HepG2 (cell line): ENCODE results near the gene CSTB. TPM values are rescaled to one million over a fixed set of nuclear protein-coding genes. Genes with fewer than 3 reads are reported as not detected.

ENCODE experiments used
- ASH2L ChIP-seq: fragments of 300-600, 200-600 bp; sonication (generic); IDR thresholded peaks from 2 replicates; pipeline ENCODE4 v1.7.0; 2017; ENCODE audit warnings: low read depth, mild to moderate bottlenecking, moderate library complexity, mixed read lengths, low read length; ENCODE audit not compliant: insufficient read length
- FOXP1 ChIP-seq, 2 experiments: fragments of 450-650 bp in 1 of 2; IDR thresholded peaks; 2 replicates each; pipeline ENCODE4 v1.6.1; 2017 to 2018; ENCODE audit warnings: antibody characterized with exemption in 1 of 2
- GPN1 ChIP-seq: sonication (generic); formaldehyde crosslinking; IDR thresholded peaks from 2 replicates; pipeline ENCODE4 v1.5.1; 2020; ENCODE audit warnings: missing genetic modification reagents, borderline replicate concordance
- KDM3A ChIP-seq: IDR thresholded peaks from 2 replicates; pipeline ENCODE4 v1.6.1; 2018; ENCODE audit warnings: low read depth, missing compliant biosample characterization
- MTF1 ChIP-seq: sonication (generic); formaldehyde crosslinking; IDR thresholded peaks from 2 replicates; pipeline ENCODE4 v1.5.0; 2020; ENCODE audit warnings: missing genetic modification reagents
- SALL2 ChIP-seq: sonication (generic); formaldehyde crosslinking; IDR thresholded peaks from 2 replicates; pipeline ENCODE4 v1.8.1; 2023; ENCODE audit warnings: mild to moderate bottlenecking, missing genetic modification reagents, inconsistent platforms
- SAP130 ChIP-seq: IDR thresholded peaks from 2 replicates; pipeline ENCODE4 v1.6.1; 2016; ENCODE audit warnings: low read depth
- SATB2 ChIP-seq: sonication (generic); formaldehyde crosslinking; IDR thresholded peaks from 2 replicates; pipeline ENCODE4 v1.5.0; 2020; ENCODE audit warnings: missing genetic modification reagents
- SNRNP70 ChIP-seq: fragments of 200-400 bp; formaldehyde crosslinking; IDR thresholded peaks from 2 replicates; pipeline ENCODE4 v1.6.1; 2017; ENCODE audit warnings: mild to moderate bottlenecking, low read depth, low read length, moderate library complexity
- SP140L ChIP-seq: sonication (generic); formaldehyde crosslinking; IDR thresholded peaks from 2 replicates; pipeline ENCODE4 v1.4.0; 2020; ENCODE audit warnings: missing genetic modification reagents, borderline replicate concordance
- STAG1 ChIP-seq: sonication (generic); formaldehyde crosslinking; IDR thresholded peaks from 2 replicates; pipeline ENCODE4 v1.4.0; 2020; ENCODE audit warnings: missing genetic modification reagents
- ZFAT ChIP-seq: sonication (generic); formaldehyde crosslinking; conservative IDR thresholded peaks from 2 replicates; pipeline ENCODE4 v1.8.1; 2023; ENCODE audit warnings: missing genetic modification reagents, inconsistent platforms
- ZNF34 ChIP-seq: sonication (generic); formaldehyde crosslinking; IDR thresholded peaks from 2 replicates; pipeline ENCODE4 v1.4.0; 2020; ENCODE audit warnings: mild to moderate bottlenecking, missing genetic modification reagents, borderline replicate concordance
- ZNF350 ChIP-seq: sonication (generic); formaldehyde crosslinking; IDR thresholded peaks from 2 replicates; pipeline ENCODE4 v1.4.0; 2020; ENCODE audit warnings: mild to moderate bottlenecking, low read depth, missing genetic modification reagents, borderline replicate concordance
- ZNF616 ChIP-seq: sonication (generic); formaldehyde crosslinking; IDR thresholded peaks from 2 replicates; pipeline ENCODE4 v1.5.0; 2020; ENCODE audit warnings: low read depth, mild to moderate bottlenecking, missing genetic modification reagents
- polyA plus RNA-seq, 8 experiments: library from polyadenylated mRNA; depleted of rRNA in 3 of 8; stranded (reverse) in 7 of 8; unstranded in 1 of 8; fragments of >200 nt; fragmentation: Illumina TruSeq in 4 of 8; extraction: Trizol in 4 of 8; gene quantifications; 2 replicates each; pipeline versions ENCODE4 v1.2.1 to v1.2.3, GENCODE V29; 2011 to 2016; ENCODE audit warnings: low read depth in 4 of 8, missing spikeins in 1 of 8, mixed read lengths in 1 of 8; ENCODE audit not compliant: insufficient read depth in 1 of 8
- total RNA-seq, 5 experiments: library from RNA; depleted of rRNA; stranded (reverse); fragments of >200 nt; fragmentation: Illumina TruSeq; extraction: Trizol; gene quantifications; 2 replicates each; pipeline ENCODE4 v1.2.3, GENCODE V29; 2016; ENCODE audit warnings: low read depth in 1 of 5
- TF ChIP-seq, protein P1 (sequence below): sonication (generic); formaldehyde crosslinking; IDR thresholded peaks from 2 replicates; pipeline ENCODE4 v1.4.0; 2020; ENCODE audit warnings: missing genetic modification reagents, borderline replicate concordance
- TF ChIP-seq, protein P2 (sequence below): sonication (generic); formaldehyde crosslinking; IDR thresholded peaks from 2 replicates; pipeline ENCODE4 v1.8.0; 2022; ENCODE audit warnings: mild to moderate bottlenecking, missing genetic modification reagents, moderate library complexity
- TF ChIP-seq, protein P3 (sequence below): sonication (generic); formaldehyde crosslinking; IDR thresholded peaks from 2 replicates; pipeline ENCODE4 v1.5.0; 2020; ENCODE audit warnings: missing genetic modification reagents
- TF ChIP-seq, protein P4 (sequence below): sonication (generic); formaldehyde crosslinking; IDR thresholded peaks from 2 replicates; pipeline ENCODE4 v1.4.0; 2020; ENCODE audit warnings: missing genetic modification reagents, borderline replicate concordance

The CSTB gene
- total and polyA plus RNA-seq, 2 of the 13 experiments (the other 11 are each of a cell fraction or from before 2014, with no cell fraction given): 11.7 to 94.1 TPM

DNA sequence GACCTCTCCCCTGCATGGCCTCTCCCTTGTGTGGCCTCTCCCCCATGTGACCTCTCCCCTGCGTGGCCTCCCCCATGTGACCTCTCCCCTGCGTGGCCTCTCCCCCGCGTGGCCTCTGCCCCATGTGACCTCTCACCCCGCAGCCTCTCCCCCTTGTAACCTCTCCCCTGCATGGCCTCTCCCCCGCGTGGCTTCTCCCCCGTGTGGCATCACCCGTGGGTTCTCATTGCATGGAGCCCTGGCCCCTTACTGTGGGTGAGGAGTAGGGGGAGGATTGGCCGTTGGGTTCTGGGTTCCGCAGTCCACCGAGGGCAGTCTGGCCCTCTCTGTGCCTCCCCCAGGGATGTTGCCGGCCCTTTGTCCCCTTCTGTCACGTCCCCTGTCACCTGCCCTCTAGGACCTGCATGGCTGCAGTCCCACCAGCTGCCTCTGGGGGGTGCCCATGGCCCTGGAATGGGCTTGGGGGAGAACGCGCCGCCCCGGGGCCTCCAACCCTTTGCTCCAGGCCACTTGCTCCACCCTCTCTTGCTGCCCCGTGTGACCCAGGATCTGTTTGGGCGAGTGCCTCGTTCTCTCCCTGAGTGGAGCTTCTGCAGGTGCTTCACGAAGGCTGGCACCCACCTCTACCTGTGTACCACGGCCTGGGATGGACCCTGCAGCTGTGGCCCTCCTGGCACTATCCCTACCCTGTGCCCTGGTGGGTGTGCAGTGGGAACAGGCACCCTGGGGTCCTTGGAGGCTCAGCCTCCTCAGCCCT, 34.6 kb upstream of the CSTB start (continued):
- TF ChIP-seq, protein P1, sequence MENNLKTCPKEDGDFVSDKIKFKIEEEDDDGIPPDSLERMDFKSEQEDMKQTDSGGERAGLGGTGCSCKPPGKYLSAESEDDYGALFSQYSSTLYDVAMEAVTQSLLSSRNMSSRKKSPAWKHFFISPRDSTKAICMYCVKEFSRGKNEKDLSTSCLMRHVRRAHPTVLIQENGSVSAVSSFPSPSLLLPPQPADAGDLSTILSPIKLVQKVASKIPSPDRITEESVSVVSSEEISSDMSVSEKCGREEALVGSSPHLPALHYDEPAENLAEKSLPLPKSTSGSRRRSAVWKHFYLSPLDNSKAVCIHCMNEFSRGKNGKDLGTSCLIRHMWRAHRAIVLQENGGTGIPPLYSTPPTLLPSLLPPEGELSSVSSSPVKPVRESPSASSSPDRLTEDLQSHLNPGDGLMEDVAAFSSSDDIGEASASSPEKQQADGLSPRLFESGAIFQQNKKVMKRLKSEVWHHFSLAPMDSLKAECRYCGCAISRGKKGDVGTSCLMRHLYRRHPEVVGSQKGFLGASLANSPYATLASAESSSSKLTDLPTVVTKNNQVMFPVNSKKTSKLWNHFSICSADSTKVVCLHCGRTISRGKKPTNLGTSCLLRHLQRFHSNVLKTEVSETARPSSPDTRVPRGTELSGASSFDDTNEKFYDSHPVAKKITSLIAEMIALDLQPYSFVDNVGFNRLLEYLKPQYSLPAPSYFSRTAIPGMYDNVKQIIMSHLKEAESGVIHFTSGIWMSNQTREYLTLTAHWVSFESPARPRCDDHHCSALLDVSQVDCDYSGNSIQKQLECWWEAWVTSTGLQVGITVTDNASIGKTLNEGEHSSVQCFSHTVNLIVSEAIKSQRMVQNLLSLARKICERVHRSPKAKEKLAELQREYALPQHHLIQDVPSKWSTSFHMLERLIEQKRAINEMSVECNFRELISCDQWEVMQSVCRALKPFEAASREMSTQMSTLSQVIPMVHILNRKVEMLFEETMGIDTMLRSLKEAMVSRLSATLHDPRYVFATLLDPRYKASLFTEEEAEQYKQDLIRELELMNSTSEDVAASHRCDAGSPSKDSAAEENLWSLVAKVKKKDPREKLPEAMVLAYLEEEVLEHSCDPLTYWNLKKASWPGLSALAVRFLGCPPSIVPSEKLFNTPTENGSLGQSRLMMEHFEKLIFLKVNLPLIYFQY: 0 out of 2 replicates have a peak, but pooled peaks have one; percentile 19
- TF ChIP-seq, protein P2, sequence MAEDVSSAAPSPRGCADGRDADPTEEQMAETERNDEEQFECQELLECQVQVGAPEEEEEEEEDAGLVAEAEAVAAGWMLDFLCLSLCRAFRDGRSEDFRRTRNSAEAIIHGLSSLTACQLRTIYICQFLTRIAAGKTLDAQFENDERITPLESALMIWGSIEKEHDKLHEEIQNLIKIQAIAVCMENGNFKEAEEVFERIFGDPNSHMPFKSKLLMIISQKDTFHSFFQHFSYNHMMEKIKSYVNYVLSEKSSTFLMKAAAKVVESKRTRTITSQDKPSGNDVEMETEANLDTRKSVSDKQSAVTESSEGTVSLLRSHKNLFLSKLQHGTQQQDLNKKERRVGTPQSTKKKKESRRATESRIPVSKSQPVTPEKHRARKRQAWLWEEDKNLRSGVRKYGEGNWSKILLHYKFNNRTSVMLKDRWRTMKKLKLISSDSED (CRISPR knock-in tag): no peak
- no peak for TF ChIP-seq SP140L
- 0 out of 2 replicates have a peak, but pooled peaks have one; percentile 65 for TF ChIP-seq KDM3A (CRISPR knock-in tag)
- no peak for TF ChIP-seq MTF1
- no peak for TF ChIP-seq SATB2 (CRISPR knock-in tag)
- TF ChIP-seq ASH2L: no peak
- TF ChIP-seq, protein P3, sequence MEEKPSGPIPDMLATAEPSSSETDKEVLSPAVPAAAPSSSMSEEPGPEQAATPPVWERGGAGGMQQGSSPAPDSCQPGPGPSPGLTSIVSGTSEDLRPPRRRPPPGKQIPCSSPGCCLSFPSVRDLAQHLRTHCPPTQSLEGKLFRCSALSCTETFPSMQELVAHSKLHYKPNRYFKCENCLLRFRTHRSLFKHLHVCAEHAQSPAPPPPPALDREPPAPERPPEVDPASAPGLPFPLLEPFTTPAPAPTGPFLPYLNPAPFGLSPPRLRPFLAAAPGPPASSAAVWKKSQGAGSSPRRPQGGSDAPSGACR (CRISPR knock-in tag): no peak
- no peak for TF ChIP-seq GPN1
- no peak for TF ChIP-seq ZNF34 (CRISPR knock-in tag)
- TF ChIP-seq FOXP1 (IDR thresholded peaks at IDR 0.05): no peak
- TF ChIP-seq FOXP1 (CRISPR knock-in tag; IDR thresholded peaks at IDR 0.05): no peak
- no peak for TF ChIP-seq ZNF616 (CRISPR knock-in tag)
- TF ChIP-seq STAG1 (CRISPR knock-in tag): peak; percentile 96
- TF ChIP-seq SAP130: peak; percentile 62
- no peak for TF ChIP-seq SALL2 (CRISPR knock-in tag)
- TF ChIP-seq, protein P4, sequence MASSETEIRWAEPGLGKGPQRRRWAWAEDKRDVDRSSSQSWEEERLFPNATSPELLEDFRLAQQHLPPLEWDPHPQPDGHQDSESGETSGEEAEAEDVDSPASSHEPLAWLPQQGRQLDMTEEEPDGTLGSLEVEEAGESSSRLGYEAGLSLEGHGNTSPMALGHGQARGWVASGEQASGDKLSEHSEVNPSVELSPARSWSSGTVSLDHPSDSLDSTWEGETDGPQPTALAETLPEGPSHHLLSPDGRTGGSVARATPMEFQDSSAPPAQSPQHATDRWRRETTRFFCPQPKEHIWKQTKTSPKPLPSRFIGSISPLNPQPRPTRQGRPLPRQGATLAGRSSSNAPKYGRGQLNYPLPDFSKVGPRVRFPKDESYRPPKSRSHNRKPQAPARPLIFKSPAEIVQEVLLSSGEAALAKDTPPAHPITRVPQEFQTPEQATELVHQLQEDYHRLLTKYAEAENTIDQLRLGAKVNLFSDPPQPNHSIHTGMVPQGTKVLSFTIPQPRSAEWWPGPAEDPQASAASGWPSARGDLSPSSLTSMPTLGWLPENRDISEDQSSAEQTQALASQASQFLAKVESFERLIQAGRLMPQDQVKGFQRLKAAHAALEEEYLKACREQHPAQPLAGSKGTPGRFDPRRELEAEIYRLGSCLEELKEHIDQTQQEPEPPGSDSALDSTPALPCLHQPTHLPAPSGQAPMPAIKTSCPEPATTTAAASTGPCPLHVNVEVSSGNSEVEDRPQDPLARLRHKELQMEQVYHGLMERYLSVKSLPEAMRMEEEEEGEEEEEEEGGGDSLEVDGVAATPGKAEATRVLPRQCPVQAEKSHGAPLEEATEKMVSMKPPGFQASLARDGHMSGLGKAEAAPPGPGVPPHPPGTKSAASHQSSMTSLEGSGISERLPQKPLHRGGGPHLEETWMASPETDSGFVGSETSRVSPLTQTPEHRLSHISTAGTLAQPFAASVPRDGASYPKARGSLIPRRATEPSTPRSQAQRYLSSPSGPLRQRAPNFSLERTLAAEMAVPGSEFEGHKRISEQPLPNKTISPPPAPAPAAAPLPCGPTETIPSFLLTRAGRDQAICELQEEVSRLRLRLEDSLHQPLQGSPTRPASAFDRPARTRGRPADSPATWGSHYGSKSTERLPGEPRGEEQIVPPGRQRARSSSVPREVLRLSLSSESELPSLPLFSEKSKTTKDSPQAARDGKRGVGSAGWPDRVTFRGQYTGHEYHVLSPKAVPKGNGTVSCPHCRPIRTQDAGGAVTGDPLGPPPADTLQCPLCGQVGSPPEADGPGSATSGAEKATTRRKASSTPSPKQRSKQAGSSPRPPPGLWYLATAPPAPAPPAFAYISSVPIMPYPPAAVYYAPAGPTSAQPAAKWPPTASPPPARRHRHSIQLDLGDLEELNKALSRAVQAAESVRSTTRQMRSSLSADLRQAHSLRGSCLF (CRISPR knock-in tag): no peak
- no peak for TF ChIP-seq SNRNP70
- no peak for TF ChIP-seq ZFAT (CRISPR knock-in tag)
- TF ChIP-seq ZNF350 (CRISPR knock-in tag): no peak
